Erythroblast (primary cell): ENCODE data around the gene ZNF831.

Experiments used
- GATA1 ChIP-seq: IDR thresholded peaks from 2 replicates; pipeline ENCODE4 v1.6.1; 2011; ENCODE audit warnings: low read depth, mild to moderate bottlenecking, control low read depth, low read length, moderate library complexity
- POLR2A ChIP-seq: IDR thresholded peaks from 2 replicates; pipeline ENCODE4 v1.6.1; 2011; ENCODE audit warnings: mild to moderate bottlenecking, low read length

DNA sequence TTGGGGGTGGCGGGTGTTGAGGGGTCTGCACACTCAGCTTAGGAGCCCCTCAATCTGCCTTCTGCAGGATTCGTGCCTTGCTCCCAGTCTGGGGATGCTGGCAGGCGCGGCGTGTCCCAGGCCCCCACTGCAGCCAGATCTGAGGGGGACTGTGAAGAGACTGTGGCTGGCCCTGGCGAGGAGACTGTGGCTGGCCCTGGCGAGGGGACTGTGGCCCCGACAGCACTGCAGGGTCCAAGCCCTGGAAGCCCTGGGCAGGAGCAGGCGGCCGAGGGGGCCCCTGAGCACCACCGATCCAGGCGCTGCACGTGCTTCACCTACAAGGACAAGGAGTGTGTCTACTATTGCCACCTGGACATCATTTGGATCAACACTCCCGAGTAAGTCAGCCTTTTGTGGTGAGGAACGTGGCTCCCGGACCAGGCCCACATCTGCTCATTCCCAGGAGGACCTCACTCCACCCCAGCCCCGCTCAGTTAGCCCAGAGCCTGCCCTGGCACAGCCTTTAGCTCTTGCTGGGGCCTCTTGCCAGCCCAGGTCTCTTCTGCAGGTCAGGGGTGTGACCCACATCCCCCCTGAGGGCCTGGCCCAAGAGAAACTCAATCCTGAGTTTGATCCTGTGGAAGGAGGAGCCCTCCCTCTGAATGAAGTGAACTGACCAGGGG is 137.9 kb downstream of the ZNF831 start:
- TF ChIP-seq POLR2A (no peak), GATA1 (no peak)
